Peyer's patch (tissue), 4 donors: ENCODE measurements around the gene ADSS2. TPM values are rescaled to one million over a fixed set of nuclear protein-coding genes. Genes with fewer than 3 reads are reported as not detected.

ENCODE experiments used
- DNase-seq, 3 donors: peaks; one replicate each; pipeline ENCODE4 v3.0.0-alpha.2; 2017 to 2019
- H3K27ac ChIP-seq, 4 donors: fragments of 200-600 bp; sonication (generic); one replicate each; pipeline ENCODE4 v1.5.1; 2016 to 2019
- H3K27me3 ChIP-seq, 2 donors: fragments of 200-600 bp; sonication (generic); one replicate each; pipeline ENCODE4 v1.5.1; 2019
- H3K36me3 ChIP-seq, 3 donors: fragments of 200-600 bp; sonication (generic); one replicate each; pipeline ENCODE4 v1.5.1; 2016 to 2019
- H3K4me1 ChIP-seq, 4 donors: fragments of 200-600 bp; sonication (generic); one replicate each; pipeline ENCODE4 v1.5.1; 2016 to 2019
- H3K4me3 ChIP-seq, 4 donors: fragments of 200-600 bp; sonication (generic); 1 replicate in 3 of 4; 2 replicates in 1 of 4; pipeline ENCODE4 v1.5.1; 2016 to 2019; ENCODE audit warnings: mild to moderate bottlenecking in 1 of 4
- H3K9me3 ChIP-seq, 4 donors: fragments of 200-600 bp; sonication (generic); one replicate each; pipeline ENCODE4 v1.5.1; 2016 to 2019; ENCODE audit warnings: mild to moderate bottlenecking in 1 of 4
- CTCF ChIP-seq, 6 experiments: fragments of 450-650 bp in 4 of 6; fragments of 200-600 bp in 2 of 6; sonication (generic) in 1 of 6; IDR thresholded peaks; one replicate each; pipeline ENCODE4 v1.5.1; 2017 to 2019; ENCODE audit warnings: antibody characterized with exemption in 6 of 6, mild to moderate bottlenecking in 3 of 6, moderate library complexity in 1 of 6
- POLR2A ChIP-seq, 2 donors: fragments of 450-650 bp; IDR thresholded peaks; one replicate each; pipeline ENCODE4 v1.5.1; 2017; ENCODE audit warnings: antibody characterized with exemption in 2 of 2, mild to moderate bottlenecking in 2 of 2, moderate library complexity in 2 of 2
- total RNA-seq, 4 donors: library from RNA; depleted of rRNA; stranded (reverse); fragments of >200 nt; gene quantifications; one replicate each; pipeline ENCODE4 v1.1.0, GENCODE V29; 2016

ADSS2 gene
- total RNA-seq, 4 donors from 2014 or later: 26.9 to 47.0 (median 30.4) TPM

GRCh38 chr1:244419024-244419423 is 32.7 kb downstream of the ADSS2 start:
- H3K27ac ChIP-seq: no peak overlapping the region
- DNase-seq: no peak
- peaks cover 0 to 88% (median 3%) of the 10 kb centered on the region in 3 donors for H3K36me3 ChIP-seq
- H3K9me3 ChIP-seq: no peaks in the 10 kb centered on the region
- H3K4me3 ChIP-seq: no peak overlapping the region
- no peaks in the 10 kb centered on the region for H3K4me1 ChIP-seq
- TF ChIP-seq CTCF (IDR thresholded peaks at IDR 0.05) (no peak), POLR2A (IDR thresholded peaks at IDR 0.05) (no peak)
- no peaks in the 10 kb centered on the region for H3K27me3 ChIP-seq

GRCh38 chr1:244414543-244414942 is 37.2 kb downstream of the ADSS2 start:
- TF ChIP-seq POLR2A (IDR thresholded peaks at IDR 0.05): no peak
- no peak for TF ChIP-seq CTCF (IDR thresholded peaks at IDR 0.05)
- Histone ChIP-seq H3K4me3 (no peak overlapping the region), H3K27ac (no peak overlapping the region), H3K27me3 (no peaks in the 10 kb centered on the region), H3K9me3 (no peaks in the 10 kb centered on the region), H3K36me3 (peaks cover 0 to 94% (median 3%) of the 10 kb centered on the region in 3 donors), H3K4me1 (no peaks in the 10 kb centered on the region)
- no peak for DNase-seq

GRCh38 chr1:244413736-244414135 is 38.0 kb downstream of the ADSS2 start:
- H3K27ac ChIP-seq: no peak overlapping the region
- no peaks in the 10 kb centered on the region for H3K9me3 ChIP-seq
- DNase-seq: no peak
- no peak overlapping the region for H3K4me3 ChIP-seq
- no peaks in the 10 kb centered on the region for H3K4me1 ChIP-seq
- no peaks in the 10 kb centered on the region for H3K27me3 ChIP-seq
- peaks cover 0 to 86% (median 3%) of the 10 kb centered on the region in 3 donors for H3K36me3 ChIP-seq
- TF ChIP-seq CTCF (IDR thresholded peaks at IDR 0.05) (no peak), POLR2A (IDR thresholded peaks at IDR 0.05) (no peak)

GRCh38 chr1:244412176-244412575 is 39.5 kb downstream of the ADSS2 start:
- H3K36me3 ChIP-seq: peaks cover 0 to 71% (median 3%) of the 10 kb centered on the region in 3 donors

GRCh38 chr1:244409701-244410100 is 42.0 kb downstream of the ADSS2 start:
- Histone ChIP-seq H3K9me3 (no peaks in the 10 kb centered on the region), H3K27me3 (no peaks in the 10 kb centered on the region), H3K4me3 (no peak overlapping the region), H3K27ac (peak overlapping the region in 1 of 4 donors; percentile 11), H3K4me1 (no peaks in the 10 kb centered on the region), H3K36me3 (peaks cover 0 to 56% (median 0%) of the 10 kb centered on the region in 3 donors)
- no peak for TF ChIP-seq POLR2A (IDR thresholded peaks at IDR 0.05)
- no peak for TF ChIP-seq CTCF (IDR thresholded peaks at IDR 0.05)
- no peak for DNase-seq

More at GRCh38 chr1:244412176-244412575, 39.5 kb downstream of the ADSS2 start:
- Histone ChIP-seq H3K4me1 (no peaks in the 10 kb centered on the region), H3K4me3 (no peak overlapping the region), H3K9me3 (no peaks in the 10 kb centered on the region), H3K27ac (no peak overlapping the region), H3K27me3 (no peaks in the 10 kb centered on the region)
- TF ChIP-seq POLR2A (IDR thresholded peaks at IDR 0.05): no peak
- TF ChIP-seq CTCF (IDR thresholded peaks at IDR 0.05): no peak
- no peak for DNase-seq

- Histone ChIP-seq H3K27me3 (no peaks in the 10 kb centered on the region), H3K4me3 (no peak overlapping the region), H3K9me3 (peaks cover 0 to 2% (median 0%) of the 10 kb centered on the region in 4 donors), H3K36me3 (peaks cover 0 to 45% (median 0%) of the 10 kb centered on the region in 3 donors), H3K27ac (no peak overlapping the region), H3K4me1 (no peaks in the 10 kb centered on the region)
- no peak for DNase-seq
- no peak for TF ChIP-seq POLR2A (IDR thresholded peaks at IDR 0.05)
- TF ChIP-seq CTCF (IDR thresholded peaks at IDR 0.05): no peak
Measured at GRCh38 chr1:244406337-244406736, 45.4 kb downstream of the ADSS2 start.
